T-cell (primary cell): ENCODE measurements around the gene REEP3. TPM values are rescaled to one million over a fixed set of nuclear protein-coding genes. Genes with fewer than 3 reads are reported as not detected.

Experiments
- ATAC-seq, 4 experiments: fragments of 200-7000 bp in 3 of 4; fragments of 150-1000 bp in 1 of 4; cut with Tn5 transposase; replicated peaks in 1 of 4; 1 replicate in 3 of 4; 2 replicates in 1 of 4; pipeline ENCODE4 v1.10.0; 2021; ENCODE audit warnings: moderate library complexity in 3 of 4, mild to moderate bottlenecking in 2 of 4, moderate number of reproducible peaks in 1 of 4
- CTCF ChIA-PET, 2 donors: fragments of 300-600 bp; sonication (Branson Sonifier 250); formaldehyde crosslinking; loops; one replicate each; lab custom pipeline; 2022; ENCODE audit warnings: antibody characterized with exemption in 2 of 2; lab: Charles Lee
- POLR2A ChIA-PET, 2 donors: fragments of 300-600 bp; sonication (Branson Sonifier 250); formaldehyde crosslinking; loops; one replicate each; lab custom pipeline; 2022; ENCODE audit warnings: antibody characterized with exemption in 2 of 2; lab: Charles Lee
- DNase-seq, 35 experiments: peaks; one replicate each; pipeline versions ENCODE4 v3.0.0 to v3.0.0-alpha.2; 2013 to 2023
- H3K27ac ChIP-seq: one replicate; pipeline ENCODE4 v1.5.1; 2013; ENCODE audit warnings: low read length
- H3K27me3 ChIP-seq, 2 experiments: replicated peaks in 1 of 2; 1 replicate in 1 of 2; 2 replicates in 1 of 2; pipeline versions ENCODE4 v1.6.1 to v1.7.0; 2013; ENCODE audit warnings: low read length in 1 of 2, mixed read lengths in 1 of 2; ENCODE audit not compliant: control insufficient read depth in 2 of 2, insufficient read depth in 2 of 2; ENCODE audit errors: extremely low read depth in 1 of 2
- H3K36me3 ChIP-seq, 2 donors: 1 replicate in 1 of 2; 2 replicates in 1 of 2; pipeline versions ENCODE4 v1.6.1 to v1.7.0; 2013; ENCODE audit warnings: low read length in 1 of 2; ENCODE audit not compliant: control insufficient read depth in 2 of 2, insufficient read depth in 1 of 2; ENCODE audit errors: extremely low read depth in 1 of 2
- H3K4me1 ChIP-seq, 2 experiments: 1 replicate in 1 of 2; 2 replicates in 1 of 2; pipeline versions ENCODE4 v1.6.1 to v1.7.0; 2013; ENCODE audit warnings: low read length in 2 of 2, mixed read lengths in 1 of 2; ENCODE audit not compliant: insufficient read depth in 2 of 2, control insufficient read depth in 1 of 2; ENCODE audit errors: extremely low read depth in 1 of 2
- H3K4me3 ChIP-seq, 2 donors: 1 replicate in 1 of 2; 2 replicates in 1 of 2; pipeline versions ENCODE4 v1.5.1 to v1.7.0; 2013; ENCODE audit warnings: mild to moderate bottlenecking in 2 of 2, low read length in 1 of 2, moderate library complexity in 1 of 2; ENCODE audit not compliant: control insufficient read depth in 1 of 2; ENCODE audit errors: extremely low read depth in 1 of 2
- H3K9me3 ChIP-seq: 2 replicates; pipeline ENCODE4 v1.7.0; 2013
- H3K27ac Mint-ChIP-seq, 2 donors: one replicate each; pipeline ENCODE4 v1.8.0; 2020 to 2021; ENCODE audit warnings: mild to moderate bottlenecking in 2 of 2, mixed read lengths in 2 of 2
- H3K27me3 Mint-ChIP-seq, 2 donors: one replicate each; pipeline ENCODE4 v1.8.0; 2021 to 2022; ENCODE audit warnings: mixed read lengths in 2 of 2
- H3K36me3 Mint-ChIP-seq: one replicate; pipeline ENCODE4 v1.8.0; 2021; ENCODE audit warnings: mixed read lengths
- H3K4me1 Mint-ChIP-seq, 3 donors: one replicate each; pipeline ENCODE4 v1.8.0; 2020 to 2022; ENCODE audit warnings: mixed read lengths in 3 of 3, mild to moderate bottlenecking in 1 of 3
- H3K4me3 Mint-ChIP-seq, 3 donors: one replicate each; pipeline ENCODE4 v1.8.0; 2020 to 2022; ENCODE audit warnings: mild to moderate bottlenecking in 3 of 3, mixed read lengths in 3 of 3, moderate library complexity in 3 of 3
- H3K9me3 Mint-ChIP-seq, 3 donors: one replicate each; pipeline ENCODE4 v1.8.0; 2020 to 2022; ENCODE audit warnings: mixed read lengths in 3 of 3
- WGBS: methylation state at CpG from one replicate; pipeline ENCODE4 v1.1.5; 2013; ENCODE audit warnings: missing lambda C conversion rate; ENCODE audit not compliant: insufficient coverage; 5-methylcytosine and 5-hydroxymethylcytosine counted together
- total RNA-seq, 35 experiments: library from RNA in 6 of 35; stranded (reverse) in 6 of 35; fragments of 120-200 nt in 1 of 35; gene quantifications; one replicate each; pipeline versions ENCODE4 v1.2.1 to v1.2.4 and lab custom pipeline; 2013 to 2026

REEP3 gene
- total RNA-seq, 5 donors from 2014 or later (not counting 1 experiment from before 2014, with no cell fraction given) = 7.9 to 16.2 (median 9.9) TPM

DNA sequence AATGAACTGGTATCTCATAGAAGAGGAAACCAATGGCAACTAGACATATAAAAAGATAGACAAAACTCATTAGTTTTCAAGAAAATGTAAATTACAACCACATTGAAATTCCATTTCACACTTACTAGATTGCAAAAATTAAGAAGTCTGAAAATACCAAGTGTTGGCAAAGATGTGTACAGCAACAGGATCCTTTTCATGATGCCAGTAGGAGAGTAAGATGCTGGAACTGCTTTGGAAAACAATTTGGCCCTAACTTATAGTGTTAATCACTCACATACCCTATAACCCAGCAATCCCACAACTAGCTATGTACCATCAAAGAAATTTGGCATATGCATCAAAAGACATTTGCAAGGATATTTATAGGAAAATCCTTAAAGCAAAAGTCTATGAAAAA lies 15.5 kb downstream of the REEP3 start:
- H3K27me3 Mint-ChIP-seq = no peaks in the 10 kb centered on the region
- H3K27me3 ChIP-seq = no peaks in the 10 kb centered on the region
- H3K4me1 ChIP-seq = no peaks in the 10 kb centered on the region
- no peaks in the 10 kb centered on the region for H3K9me3 Mint-ChIP-seq
- CTCF ChIA-PET = no interaction called here
- no peak for DNase-seq
- no peaks in the 10 kb centered on the region for H3K9me3 ChIP-seq
- H3K4me3 Mint-ChIP-seq = no peak overlapping the region
- H3K27ac ChIP-seq = no peak overlapping the region
- POLR2A ChIA-PET = no interaction called here
- H3K4me1 Mint-ChIP-seq = peaks cover 11 to 13% (median 11%) of the 10 kb centered on the region in 3 donors
- H3K36me3 Mint-ChIP-seq = no peaks in the 10 kb centered on the region
- H3K4me3 ChIP-seq = no peak overlapping the region
- no peaks in the 10 kb centered on the region for H3K36me3 ChIP-seq
- ATAC-seq = no peak
- no peak overlapping the region for H3K27ac Mint-ChIP-seq

DNA sequence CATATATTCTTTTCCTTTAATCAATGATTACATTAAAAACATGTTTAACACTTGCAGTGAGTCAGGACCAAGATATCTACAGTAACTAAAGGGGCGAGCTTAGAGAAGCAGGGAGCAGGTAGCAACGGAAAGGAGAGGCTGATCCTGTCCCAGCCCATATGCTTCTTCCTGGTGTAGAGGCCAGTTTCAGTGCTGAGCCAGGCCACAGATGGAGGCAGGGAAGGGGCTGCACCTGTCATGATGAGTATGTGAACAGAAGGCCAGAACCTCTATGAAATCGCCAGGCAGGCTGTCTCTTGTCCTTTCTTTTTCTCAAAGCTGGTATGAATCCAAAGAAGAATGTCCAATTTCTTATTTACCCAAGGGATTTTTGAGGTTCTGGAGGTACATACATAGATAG lies 16.3 kb downstream of the REEP3 start:
- POLR2A ChIA-PET = interaction anchor here in 1 of 2 donors (0.6 kb wide), 1 partner anchor 11 kb away, joined by 4 read pairs; no protein-coding TSS in a partner anchor
- CTCF ChIA-PET = no interaction called here
- WGBS = 92% methylated on average over 2 of the region's 3 CpGs

GRCh38 chr10:63539377-63539776 lies 18.2 kb downstream of the REEP3 start:
- no peak overlapping the region for H3K4me3 ChIP-seq
- no peaks in the 10 kb centered on the region for H3K36me3 ChIP-seq
- no CpG with 5 or more reads among the region's 2 CpGs for WGBS
- Mint-ChIP-seq H3K27me3 (no peaks in the 10 kb centered on the region), H3K4me1 (peaks cover 17 to 18% (median 17%) of the 10 kb centered on the region in 3 donors), H3K9me3 (no peaks in the 10 kb centered on the region), H3K27ac (no peak overlapping the region), H3K4me3 (no peak overlapping the region), H3K36me3 (peaks cover 3% of the 10 kb centered on the region)
- DNase-seq = no peak
- no peak for ATAC-seq
- H3K4me1 ChIP-seq = peaks cover 0 to 1% of the 10 kb centered on the region in 2 experiments
- no peak overlapping the region for H3K27ac ChIP-seq
- ChIA-PET POLR2A (no interaction called here), CTCF (interaction anchor here (0.5 to 1.4 kb wide), 5 partner anchors 22 to 376 kb away, joined by 3 to 5 read pairs (median 4); no protein-coding TSS in a partner anchor)
- H3K27me3 ChIP-seq = no peaks in the 10 kb centered on the region
- no peaks in the 10 kb centered on the region for H3K9me3 ChIP-seq

More for the DNA sequence above, 16.3 kb downstream of the REEP3 start:
- Mint-ChIP-seq H3K27me3 (no peaks in the 10 kb centered on the region), H3K4me1 (peaks cover 11 to 13% (median 11%) of the 10 kb centered on the region in 3 donors), H3K4me3 (no peak overlapping the region), H3K27ac (no peak overlapping the region), H3K9me3 (no peaks in the 10 kb centered on the region), H3K36me3 (no peaks in the 10 kb centered on the region)
- Histone ChIP-seq H3K9me3 (no peaks in the 10 kb centered on the region), H3K27me3 (no peaks in the 10 kb centered on the region), H3K36me3 (no peaks in the 10 kb centered on the region), H3K4me3 (no peak overlapping the region), H3K27ac (no peak overlapping the region), H3K4me1 (no peaks in the 10 kb centered on the region)
- no peak for DNase-seq
- no peak for ATAC-seq

GRCh38 chr10:63539994-63540393 lies 18.8 kb downstream of the REEP3 start:
- H3K4me3 Mint-ChIP-seq = no peak overlapping the region
- ChIA-PET CTCF (interaction anchor here (0.5 to 1.4 kb wide), 4 partner anchors 22 to 376 kb away, joined by 3 to 5 read pairs (median 4); no protein-coding TSS in a partner anchor), POLR2A (interaction anchor here in 1 of 2 donors (0.6 kb wide), 1 partner anchor 78 kb away, joined by 9 read pairs; no protein-coding TSS in a partner anchor)
- Histone ChIP-seq H3K27me3 (no peaks in the 10 kb centered on the region), H3K9me3 (no peaks in the 10 kb centered on the region), H3K4me1 (peaks cover 0 to 2% of the 10 kb centered on the region in 2 experiments), H3K4me3 (no peak overlapping the region), H3K27ac (no peak overlapping the region), H3K36me3 (no peaks in the 10 kb centered on the region)
- peaks cover 3% of the 10 kb centered on the region for H3K36me3 Mint-ChIP-seq
- no peaks in the 10 kb centered on the region for H3K27me3 Mint-ChIP-seq
- H3K4me1 Mint-ChIP-seq = peaks cover 15 to 19% (median 17%) of the 10 kb centered on the region in 3 donors
- ATAC-seq (no peak), DNase-seq (no peak)
- WGBS = no CpG with 5 or more reads among the region's 1 CpG
- no peaks in the 10 kb centered on the region for H3K9me3 Mint-ChIP-seq
- H3K27ac Mint-ChIP-seq = no peak overlapping the region

GRCh38 chr10:63542835-63543575 lies 21.8 kb downstream of the REEP3 start:
- Mint-ChIP-seq H3K9me3 (no peaks in the 10 kb centered on the region), H3K36me3 (peaks cover 13% of the 10 kb centered on the region), H3K4me1 (peaks cover 15 to 19% (median 17%) of the 10 kb centered on the region in 3 donors), H3K4me3 (no peak overlapping the region), H3K27me3 (no peaks in the 10 kb centered on the region), H3K27ac (no peak overlapping the region)
- DNase-seq = no peak
- no peak overlapping the region for H3K4me3 ChIP-seq
- no peak overlapping the region for H3K27ac ChIP-seq
- H3K9me3 ChIP-seq = no peaks in the 10 kb centered on the region
- ChIA-PET POLR2A (interaction anchor here in 1 of 2 donors (1.0 kb wide), 1 partner anchor 15 kb away, joined by 3 read pairs; no protein-coding TSS in a partner anchor), CTCF (interaction anchor here in 1 of 2 donors (0.5 to 0.6 kb wide), 2 partner anchors 20 to 107 kb away, joined by 3 to 5 read pairs; no protein-coding TSS in a partner anchor)
- H3K36me3 ChIP-seq = no peaks in the 10 kb centered on the region
- ATAC-seq = no peak
- WGBS = 92% methylated on average over 4 of the region's 5 CpGs
- H3K27me3 ChIP-seq = no peaks in the 10 kb centered on the region
- H3K4me1 ChIP-seq = peaks cover 0 to 2% of the 10 kb centered on the region in 2 experiments

DNA sequence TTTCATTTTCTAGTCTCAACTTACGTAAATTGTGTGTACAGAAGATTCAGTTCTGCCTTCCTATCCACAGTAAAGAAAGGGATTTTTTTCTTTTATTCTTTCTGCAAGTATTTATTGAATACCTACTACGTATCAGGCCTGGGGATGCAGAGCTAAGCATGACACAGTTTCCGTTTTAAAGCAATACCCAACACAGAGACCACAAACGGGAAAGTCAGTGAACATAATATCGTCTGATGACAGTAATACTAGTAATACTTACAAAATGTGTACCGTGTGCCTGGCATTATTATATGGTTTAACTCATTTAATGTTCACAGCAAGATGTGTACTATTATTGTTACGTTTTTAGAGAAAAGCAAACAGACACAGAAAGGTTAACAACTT lies 22.4 kb downstream of the REEP3 start:
- Mint-ChIP-seq H3K36me3 (peaks cover 13% of the 10 kb centered on the region), H3K27me3 (no peaks in the 10 kb centered on the region), H3K27ac (no peak overlapping the region), H3K4me3 (no peak overlapping the region), H3K9me3 (no peaks in the 10 kb centered on the region), H3K4me1 (peaks cover 15 to 19% (median 17%) of the 10 kb centered on the region in 3 donors)
- no peaks in the 10 kb centered on the region for H3K9me3 ChIP-seq
- H3K27ac ChIP-seq = no peak overlapping the region
- POLR2A ChIA-PET = no interaction called here
- H3K36me3 ChIP-seq = no peaks in the 10 kb centered on the region
- no peak overlapping the region for H3K4me3 ChIP-seq
- H3K27me3 ChIP-seq = no peaks in the 10 kb centered on the region
- H3K4me1 ChIP-seq = peaks cover 0 to 2% of the 10 kb centered on the region in 2 experiments
- WGBS = no CpG with 5 or more reads among the region's 7 CpGs
- no peak for DNase-seq
- ATAC-seq = no peak
- CTCF ChIA-PET = interaction anchor here in 1 of 2 donors (0.5 kb wide), 1 partner anchor 21 kb away, joined by 5 read pairs; no protein-coding TSS in a partner anchor
